ENCODE data around the gene CREB3L2. TPM values are rescaled to one million over a fixed set of nuclear protein-coding genes. Genes with fewer than 3 reads are reported as not detected.

Gene CREB3L2
- polyA plus RNA-seq, 3 donors: 6.9 to 12.9 (median 11.9) TPM

GRCh38 chr7:138025215-138026186 lies 23.6 kb upstream of the CREB3L2 start:
- Histone ChIP-seq H3K36me3 (replicated peaks in 1 of 2; ENCODE audit: control insufficient read depth in 1 of 2, insufficient read depth in 2 of 2, low read length in 2 of 2) (no peaks in the 10 kb centered on the region), H3K79me2 (ENCODE audit: insufficient read depth, low read length) (no peaks in the 10 kb centered on the region), H3K4me1 (ENCODE audit: control insufficient read depth in 1 of 2, insufficient read depth in 2 of 2, low read length in 2 of 2) (peaks cover 12 to 13% of the 10 kb centered on the region in 2 donors), H3K9ac (ENCODE audit: insufficient read depth, low read length, poor library complexity, severe bottlenecking) (no peak overlapping the region), H3K9me3 (replicated peaks in 1 of 2; ENCODE audit: control insufficient read depth in 1 of 2, insufficient read depth in 1 of 2, low read length in 2 of 2) (peaks cover 0 to 3% of the 10 kb centered on the region in 2 donors), H4K20me1 (ENCODE audit: insufficient read depth, low read length) (no peaks in the 10 kb centered on the region), H3K27ac (ENCODE audit: low read depth in 1 of 2, low read length in 2 of 2) (no peak overlapping the region), H3K4me2 (replicated peaks; ENCODE audit: extremely low read depth, low read length, poor library complexity, severe bottlenecking) (no peak overlapping the region), H3K27me3 (ENCODE audit: control insufficient read depth in 2 of 2, insufficient read depth in 2 of 2, low read length in 2 of 2) (no peaks in the 10 kb centered on the region), H3K4me3 (replicated peaks in 1 of 3; ENCODE audit: low read depth in 2 of 3, low read length in 3 of 3) (no peak overlapping the region), H2AFZ (ENCODE audit: insufficient read depth, low read depth, low read length, poor library complexity, severe bottlenecking) (no peak overlapping the region)
- no peaks in the 10 kb centered on the region for H3K36me3 Mint-ChIP-seq
- 100% methylated on average over 1 of the region's 1 CpG for WGBS (ENCODE audit: insufficient coverage)
- peaks cover 0 to 5% (median 3%) of the 10 kb centered on the region in 7 donors for H3K9me3 Mint-ChIP-seq
- no peak overlapping the region for H3K27ac Mint-ChIP-seq
- DNase-seq: no peak
- no peak overlapping the region for H3K4me3 Mint-ChIP-seq
- H3K27me3 Mint-ChIP-seq (ENCODE audit: low read depth in 3 of 3): peaks cover 0 to 4% (median 2%) of the 10 kb centered on the region in 3 donors
- intact Hi-C loops (cut with micrococcal nuclease): no loop called here
- peaks cover 10% of the 10 kb centered on the region for H3K4me1 Mint-ChIP-seq
- no peak for TF ChIP-seq CTCF (IDR thresholded peaks at IDR 0.05)

- H3K27ac ChIP-seq (ENCODE audit: low read depth in 1 of 2, low read length in 2 of 2): no peak overlapping the region
- peaks cover 12 to 13% of the 10 kb centered on the region in 2 donors for H3K4me1 ChIP-seq (ENCODE audit: control insufficient read depth in 1 of 2, insufficient read depth in 2 of 2, low read length in 2 of 2)
- H3K27me3 Mint-ChIP-seq (ENCODE audit: low read depth in 3 of 3): peaks cover 0 to 4% (median 2%) of the 10 kb centered on the region in 3 donors
- no peaks in the 10 kb centered on the region for H3K79me2 ChIP-seq (ENCODE audit: insufficient read depth, low read length)
- no peak overlapping the region for H2AFZ ChIP-seq (ENCODE audit: insufficient read depth, low read depth, low read length, poor library complexity, severe bottlenecking)
- no peak overlapping the region for H3K4me2 ChIP-seq (replicated peaks; ENCODE audit: extremely low read depth, low read length, poor library complexity, severe bottlenecking)
- peaks cover 0 to 3% of the 10 kb centered on the region in 2 donors for H3K9me3 ChIP-seq (replicated peaks in 1 of 2; ENCODE audit: control insufficient read depth in 1 of 2, insufficient read depth in 1 of 2, low read length in 2 of 2)
- H3K4me3 ChIP-seq (replicated peaks in 1 of 3; ENCODE audit: low read depth in 2 of 3, low read length in 3 of 3): no peak overlapping the region
- H3K36me3 Mint-ChIP-seq: no peaks in the 10 kb centered on the region
- no peaks in the 10 kb centered on the region for H3K27me3 ChIP-seq (ENCODE audit: control insufficient read depth in 2 of 2, insufficient read depth in 2 of 2, low read length in 2 of 2)
- H3K4me3 Mint-ChIP-seq: no peak overlapping the region
- H3K27ac Mint-ChIP-seq: no peak overlapping the region
- H3K36me3 ChIP-seq (replicated peaks in 1 of 2; ENCODE audit: control insufficient read depth in 1 of 2, insufficient read depth in 2 of 2, low read length in 2 of 2): no peaks in the 10 kb centered on the region
- no peaks in the 10 kb centered on the region for H4K20me1 ChIP-seq (ENCODE audit: insufficient read depth, low read length)
- intact Hi-C loops (cut with micrococcal nuclease): no loop called here
- 100% methylated on average over 2 of the region's 4 CpGs for WGBS (ENCODE audit: insufficient coverage)
- no peak for TF ChIP-seq CTCF (IDR thresholded peaks at IDR 0.05)
- no peak for DNase-seq
- H3K9ac ChIP-seq (ENCODE audit: insufficient read depth, low read length, poor library complexity, severe bottlenecking): no peak overlapping the region
- peaks cover 0 to 5% (median 3%) of the 10 kb centered on the region in 7 donors for H3K9me3 Mint-ChIP-seq
- H3K4me1 Mint-ChIP-seq: peaks cover 10% of the 10 kb centered on the region
These were observed 22.9 kb upstream of the CREB3L2 start for GRCh38 chr7:138024765-138025164.

Data from CD14-positive monocyte (primary cell).